Stimulated activated CD8-positive, alpha-beta memory T cell treated with anti-CD3 and anti-CD28 coated beads, Interleukin-2, amount 100 ng/mL, for 48 hours (primary cell): ENCODE measurements around the gene EPHA7.

ENCODE experiments used
- DNase-seq, 2 donors: peaks; one replicate each; pipeline ENCODE4 v3.0.0-alpha.2; 2020; ENCODE audit warnings: low read depth in 2 of 2

The EPHA7 gene

GRCh38 chr6:93248631-93249030 lies 170.7 kb downstream of the EPHA7 start:
- DNase-seq = no peak

- DNase-seq = no peak
Observed at GRCh38 chr6:93243231-93243778, 176.1 kb downstream of the EPHA7 start.

GRCh38 chr6:93242049-93242448 lies 177.3 kb downstream of the EPHA7 start:
- no peak for DNase-seq

DNA sequence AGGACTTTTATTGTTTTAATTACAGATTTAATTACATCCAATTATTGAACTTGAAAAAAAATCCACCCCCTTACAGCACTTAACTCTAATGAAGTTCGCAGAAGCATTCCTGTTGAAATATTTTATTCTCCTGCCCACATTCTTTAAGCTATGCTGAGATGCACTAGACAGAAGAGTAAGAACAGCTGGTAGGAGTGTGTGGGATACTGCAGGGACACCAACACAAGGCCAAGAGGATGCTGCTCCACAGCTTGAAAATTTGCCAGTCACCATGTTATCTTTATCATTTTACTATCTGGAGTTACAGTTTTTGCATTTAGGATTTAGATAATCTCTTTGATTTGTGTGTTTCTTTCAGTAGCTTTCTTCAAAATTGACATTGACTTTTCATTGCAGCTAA lies 180.7 kb downstream of the EPHA7 start:
- DNase-seq = no peak

- DNase-seq = no peak
Observed at GRCh38 chr6:93235775-93236174, 183.6 kb downstream of the EPHA7 start.

- DNase-seq = no peak
Observed at GRCh38 chr6:93226822-93227221, 192.5 kb downstream of the EPHA7 start.

GRCh38 chr6:93222071-93222851 lies 197.1 kb downstream of the EPHA7 start:
- no peak for DNase-seq

DNA sequence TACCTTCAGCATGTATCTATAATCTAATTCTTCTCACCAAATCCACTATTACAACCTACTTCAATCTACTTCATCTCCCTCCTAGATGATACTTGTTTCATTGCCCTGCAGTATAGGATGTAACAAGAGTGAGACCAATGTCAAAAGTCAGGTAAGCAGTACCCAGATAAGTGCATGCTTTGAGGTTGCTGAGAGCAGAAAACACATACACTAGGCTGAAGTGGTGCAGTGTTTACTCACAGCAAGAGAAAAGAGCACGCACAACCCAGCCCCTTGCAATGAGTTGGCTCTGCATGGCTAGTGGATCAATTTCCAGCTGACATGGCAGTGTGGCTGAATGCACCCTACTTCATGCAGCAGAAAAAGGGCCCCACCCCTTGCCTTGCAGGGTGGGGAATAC lies 199.9 kb downstream of the EPHA7 start:
- no peak for DNase-seq

- no peak for DNase-seq
Observed at GRCh38 chr6:93218096-93218495, 201.3 kb downstream of the EPHA7 start.

- DNase-seq = no peak
Observed at GRCh38 chr6:93213028-93213427, 206.3 kb downstream of the EPHA7 start.

DNA sequence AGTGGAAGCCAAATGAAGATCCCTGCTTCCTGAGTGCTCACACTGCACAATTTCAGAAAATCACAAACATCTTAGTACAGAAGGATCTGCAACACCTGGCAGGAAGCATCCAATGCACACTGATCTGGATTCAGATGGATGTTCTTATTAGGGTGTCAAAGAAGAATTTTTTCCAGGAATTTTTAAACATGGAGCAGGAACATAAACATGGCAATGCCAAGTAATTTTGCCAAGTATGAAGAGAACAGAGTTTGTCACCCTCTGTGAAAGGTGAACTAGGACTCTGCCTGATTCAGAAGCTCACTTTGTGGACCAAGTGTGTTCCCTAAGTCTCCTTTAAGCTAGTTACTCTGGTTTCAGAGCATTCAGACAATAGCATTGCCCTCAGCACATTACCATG lies 208.5 kb downstream of the EPHA7 start:
- no peak for DNase-seq

DNA sequence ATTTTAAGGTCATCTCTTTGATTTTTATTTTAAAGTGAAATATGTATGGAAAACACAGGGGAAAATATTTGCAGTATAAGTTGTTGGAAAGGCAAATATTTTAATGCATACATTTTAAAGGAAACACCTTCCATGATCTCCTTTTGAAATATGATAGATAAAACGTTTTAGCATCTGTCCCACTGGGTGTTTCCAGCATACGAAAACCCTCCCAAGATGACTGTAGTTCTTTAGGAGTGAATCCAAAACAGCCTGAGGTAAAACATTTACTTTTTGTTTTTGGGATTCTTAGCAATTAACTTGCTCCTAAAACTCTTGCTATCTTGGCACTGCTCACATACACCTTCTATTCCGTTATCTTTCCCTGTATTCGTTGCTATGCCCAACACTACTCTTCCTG lies 210.0 kb downstream of the EPHA7 start:
- no peak for DNase-seq

DNA sequence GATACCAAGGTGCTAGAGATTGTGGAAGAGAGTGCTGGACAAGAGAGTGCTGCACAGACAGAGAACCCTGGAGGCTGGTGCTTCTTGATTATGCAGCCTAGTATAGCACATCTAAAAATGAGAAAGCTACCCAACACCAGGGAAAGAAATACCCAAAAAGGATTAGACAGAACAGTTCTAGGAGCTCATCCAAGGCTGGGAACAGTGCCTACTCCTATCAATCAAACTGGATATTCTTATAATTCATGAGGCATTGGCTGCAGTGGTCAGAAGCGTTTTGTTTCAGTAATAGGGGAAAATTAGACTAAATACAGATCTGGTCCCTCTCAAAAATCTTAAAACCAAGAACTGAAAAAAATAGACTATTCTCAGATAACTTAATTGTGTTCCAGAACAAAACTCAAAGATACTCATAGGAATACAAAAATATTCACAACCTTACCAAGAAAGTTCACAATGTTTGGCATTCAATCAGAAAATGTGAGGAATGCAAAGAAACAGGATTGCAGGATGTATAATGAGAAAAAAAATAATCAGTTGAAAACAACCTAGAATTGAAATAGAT lies 222.9 kb downstream of the EPHA7 start:
- DNase-seq = no peak

GRCh38 chr6:93194480-93194879 lies 224.9 kb downstream of the EPHA7 start:
- DNase-seq = no peak

GRCh38 chr6:93193868-93194267 lies 225.5 kb downstream of the EPHA7 start:
- DNase-seq = no peak
